ENCODE data around the gene RILPL1.

GRCh38 chr12:123465084-123465483 is 68.4 kb downstream of the RILPL1 start:
- TF ChIP-seq POLR2A (IDR thresholded peaks at IDR 0.05) = no peak
- TF ChIP-seq, protein P1, sequence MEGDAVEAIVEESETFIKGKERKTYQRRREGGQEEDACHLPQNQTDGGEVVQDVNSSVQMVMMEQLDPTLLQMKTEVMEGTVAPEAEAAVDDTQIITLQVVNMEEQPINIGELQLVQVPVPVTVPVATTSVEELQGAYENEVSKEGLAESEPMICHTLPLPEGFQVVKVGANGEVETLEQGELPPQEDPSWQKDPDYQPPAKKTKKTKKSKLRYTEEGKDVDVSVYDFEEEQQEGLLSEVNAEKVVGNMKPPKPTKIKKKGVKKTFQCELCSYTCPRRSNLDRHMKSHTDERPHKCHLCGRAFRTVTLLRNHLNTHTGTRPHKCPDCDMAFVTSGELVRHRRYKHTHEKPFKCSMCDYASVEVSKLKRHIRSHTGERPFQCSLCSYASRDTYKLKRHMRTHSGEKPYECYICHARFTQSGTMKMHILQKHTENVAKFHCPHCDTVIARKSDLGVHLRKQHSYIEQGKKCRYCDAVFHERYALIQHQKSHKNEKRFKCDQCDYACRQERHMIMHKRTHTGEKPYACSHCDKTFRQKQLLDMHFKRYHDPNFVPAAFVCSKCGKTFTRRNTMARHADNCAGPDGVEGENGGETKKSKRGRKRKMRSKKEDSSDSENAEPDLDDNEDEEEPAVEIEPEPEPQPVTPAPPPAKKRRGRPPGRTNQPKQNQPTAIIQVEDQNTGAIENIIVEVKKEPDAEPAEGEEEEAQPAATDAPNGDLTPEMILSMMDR (IDR thresholded peaks at IDR 0.05) = no peak

All from uterus (tissue), 2 donors.